ENCODE data around the gene PDZD11.
"Not testable (repeated sequence)": the region's sequence is repeated elsewhere in the genome, so short reads cannot be mapped to it uniquely, and the experiment has no call there.

PDZD11 gene

GRCh38 chrX:70289793-70290770 lies at the start of gene PDZD11, which contains the start of gene KIF4A:
Gene PDZD11 (minus strand): TSS chrX:70289927. CDS start chrX:70289341, 586 bp downstream.
Gene KIF4A (plus strand): TSS chrX:70290104. CDS start chrX:70290459, 355 bp downstream.
- peak; percentile 33 for DNase-seq (ENCODE audit: low read depth)

DNA sequence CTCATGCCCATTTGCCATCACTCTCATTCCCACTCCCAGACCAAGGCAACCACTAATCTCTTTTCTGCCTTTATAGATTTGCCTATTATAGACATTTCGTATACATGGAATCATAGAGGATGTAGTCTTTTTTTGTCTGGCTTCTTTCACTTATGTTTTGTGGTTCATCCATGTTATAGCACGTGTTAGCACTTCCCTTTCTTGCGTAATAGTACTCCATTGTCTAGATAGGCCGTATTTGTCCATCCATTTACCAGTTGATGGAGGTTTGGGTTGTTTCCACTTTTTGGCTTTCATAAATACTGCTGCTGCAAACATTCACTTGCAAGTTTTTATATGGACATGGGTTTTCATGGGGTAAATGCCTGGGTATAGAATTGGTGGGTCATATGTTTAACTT lies 48.6 kb upstream of the PDZD11 start:
- no peak for DNase-seq (ENCODE audit: low read depth)

DNA sequence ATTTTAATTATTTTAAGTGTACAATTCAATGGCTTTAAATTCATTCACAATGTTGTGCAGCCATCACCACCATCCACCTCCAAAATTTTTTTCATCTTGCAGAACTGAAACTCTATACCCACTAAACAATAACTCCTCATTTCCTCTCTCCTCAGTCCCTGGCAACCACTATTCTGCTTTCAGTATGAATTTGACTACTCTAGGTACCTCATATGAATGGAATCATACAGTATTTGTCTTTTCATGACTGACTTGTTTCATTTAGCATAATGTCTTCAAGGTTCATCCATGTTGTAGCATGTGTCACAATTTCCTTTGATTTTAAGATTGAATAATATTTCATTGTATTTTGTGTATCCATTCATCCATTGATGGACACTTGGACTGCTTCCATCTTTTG lies 47.0 kb upstream of the PDZD11 start:
- no peak for DNase-seq (ENCODE audit: low read depth)

GRCh38 chrX:70332600-70332999 lies 42.9 kb upstream of the PDZD11 start:
- DNase-seq (ENCODE audit: low read depth), result no peak

- DNase-seq (ENCODE audit: low read depth), result no peak
These were observed 41.4 kb upstream of the PDZD11 start for GRCh38 chrX:70331161-70331560.

- DNase-seq (ENCODE audit: low read depth), result no peak
These were observed 34.6 kb upstream of the PDZD11 start for GRCh38 chrX:70324326-70324725.

DNA sequence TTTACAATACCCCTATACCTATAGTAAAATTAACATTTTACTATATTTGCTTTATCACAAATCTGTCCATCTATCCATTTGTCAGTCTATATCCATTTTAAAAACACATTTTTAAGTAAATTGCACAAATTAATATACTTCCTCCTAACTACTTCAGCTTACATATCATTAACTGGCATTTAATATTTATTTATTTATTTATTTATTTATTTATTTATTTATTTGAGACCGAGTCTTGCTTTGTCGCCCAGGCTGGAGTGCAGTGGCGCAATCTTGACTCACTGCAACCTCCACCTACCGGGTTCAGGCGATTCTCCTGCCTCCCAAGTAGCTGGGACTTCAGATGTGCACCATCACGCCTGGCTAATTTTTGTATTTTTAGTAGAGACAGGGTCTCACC lies 33.9 kb upstream of the PDZD11 start:
- DNase-seq (ENCODE audit: low read depth), result not testable (repeated sequence)

DNA sequence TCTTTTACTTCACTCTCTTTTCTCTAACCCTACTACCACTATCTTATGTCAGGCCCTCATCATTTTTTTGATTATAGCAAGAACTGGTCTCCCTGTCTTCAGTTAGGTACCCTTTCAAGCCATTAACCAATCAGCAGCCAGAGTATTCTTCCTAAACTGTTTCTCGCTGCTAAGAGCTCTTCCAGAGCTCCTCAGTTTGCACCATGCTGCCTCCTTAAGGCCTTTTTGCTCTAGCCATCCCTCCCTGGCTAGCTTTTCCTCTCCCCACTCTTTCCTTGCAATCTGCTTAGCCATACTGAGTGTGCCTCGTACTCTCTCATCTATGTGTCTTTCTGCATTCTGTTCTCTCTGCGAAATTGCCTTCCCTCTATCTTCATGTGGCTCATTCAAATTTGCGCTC lies 33.1 kb upstream of the PDZD11 start:
- DNase-seq (ENCODE audit: low read depth), result no peak

GRCh38 chrX:70313503-70313902 lies 23.8 kb upstream of the PDZD11 start:
- no peak for DNase-seq (ENCODE audit: low read depth)

- no peak for DNase-seq (ENCODE audit: low read depth)
These were observed 12.0 kb upstream of the PDZD11 start for GRCh38 chrX:70301716-70302115.

DNA sequence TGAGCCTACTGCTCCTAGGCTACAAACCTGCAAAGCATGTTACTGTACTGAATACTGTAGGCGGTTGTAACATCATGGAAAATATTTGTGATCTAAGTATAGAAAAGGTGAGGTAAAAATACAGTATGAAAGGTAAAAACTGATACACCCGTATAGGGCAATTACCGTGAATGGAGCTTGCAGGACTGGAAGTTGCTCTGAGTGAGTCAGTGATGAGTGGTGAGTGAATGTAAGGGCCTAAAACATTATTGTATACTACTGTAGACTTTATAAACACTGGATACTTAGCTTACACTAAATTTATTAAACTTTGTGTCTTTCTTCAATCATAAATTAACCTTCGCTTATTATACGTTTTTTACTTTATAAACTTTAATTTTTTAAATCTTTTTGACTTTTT lies 3.9 kb upstream of the PDZD11 start:
- DNase-seq (ENCODE audit: low read depth), result no peak

- DNase-seq (ENCODE audit: low read depth), result no peak
These were observed 3.1 kb upstream of the PDZD11 start for GRCh38 chrX:70292788-70293187.

DNA sequence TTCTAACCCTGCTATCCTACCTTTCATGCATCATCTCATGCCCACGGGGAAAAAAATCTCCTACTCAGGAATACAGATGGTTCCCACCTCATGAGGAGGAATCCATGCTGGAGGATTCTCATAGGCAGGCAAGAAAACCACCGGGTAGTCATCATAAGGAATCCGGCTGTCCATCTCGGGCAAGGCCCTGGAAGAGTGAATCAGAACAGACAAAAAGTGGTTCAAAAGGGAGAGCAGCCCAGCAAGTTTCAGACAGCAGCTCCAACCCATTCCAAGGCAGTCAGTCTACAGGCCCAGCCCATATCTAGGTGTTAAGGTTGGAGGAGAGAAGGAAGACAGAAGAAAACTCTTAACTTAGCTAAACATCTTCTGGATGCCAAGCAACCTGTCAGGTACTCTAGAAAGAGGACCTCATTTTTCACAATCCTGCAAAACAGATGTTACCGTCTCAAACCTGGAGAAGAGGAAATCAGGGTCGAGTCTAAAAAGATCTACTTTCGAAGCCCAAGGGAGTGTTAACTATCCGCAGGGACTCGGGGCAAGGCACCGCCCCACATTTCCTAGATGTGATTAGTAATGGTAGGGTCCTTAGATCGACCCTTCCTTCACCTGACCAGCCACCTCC lies 447 bp downstream of the PDZD11 start:
- no peak for DNase-seq (ENCODE audit: low read depth)

DNA sequence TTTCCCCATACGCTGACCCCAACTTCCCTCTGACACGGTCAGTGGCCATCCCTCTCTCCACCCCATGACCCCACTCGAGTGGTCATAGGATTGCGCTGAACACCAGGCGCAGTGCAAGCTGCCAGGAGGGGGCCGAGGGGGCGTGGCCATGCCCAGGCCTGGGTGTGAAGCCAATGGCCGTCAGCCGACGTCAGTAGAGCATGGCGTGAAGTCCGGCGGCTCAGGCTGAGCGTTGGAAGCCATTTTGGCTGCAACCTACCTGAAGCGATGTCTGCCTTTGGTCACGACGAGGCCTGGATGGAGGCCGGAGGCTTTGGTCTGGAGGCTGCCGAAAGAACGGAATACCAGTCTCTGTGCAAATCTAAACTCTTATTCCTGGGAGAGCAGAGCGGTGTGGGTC lies 7.8 kb downstream of the PDZD11 start, which contains the start of gene RAB41:
Gene RAB41 (plus strand): TSS at position 222 of the 400 bp plus-strand sequence. CDS start 46 bp downstream, at position 268.
- no peak for DNase-seq (ENCODE audit: low read depth)

DNA sequence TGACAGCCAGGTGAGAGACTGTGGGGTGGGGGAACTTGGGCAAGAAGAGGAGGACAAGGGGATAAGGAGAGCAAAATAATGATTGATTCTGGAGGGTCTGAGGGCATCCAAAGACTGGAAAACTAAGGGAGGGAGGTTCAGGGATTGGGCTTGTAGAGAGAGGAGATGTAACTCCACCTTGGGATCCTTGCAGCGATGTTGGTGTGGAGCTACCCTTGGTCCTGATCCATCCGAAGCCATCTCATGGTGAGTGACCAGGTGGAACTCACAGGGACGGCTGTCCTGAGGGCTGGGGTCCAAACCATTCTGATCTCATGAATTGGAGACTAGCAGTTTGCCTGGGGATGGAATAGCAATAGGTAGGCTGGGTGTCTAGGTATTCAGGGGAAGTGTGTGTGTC lies 9.2 kb downstream of the PDZD11 start:
- no peak for DNase-seq (ENCODE audit: low read depth)

DNA sequence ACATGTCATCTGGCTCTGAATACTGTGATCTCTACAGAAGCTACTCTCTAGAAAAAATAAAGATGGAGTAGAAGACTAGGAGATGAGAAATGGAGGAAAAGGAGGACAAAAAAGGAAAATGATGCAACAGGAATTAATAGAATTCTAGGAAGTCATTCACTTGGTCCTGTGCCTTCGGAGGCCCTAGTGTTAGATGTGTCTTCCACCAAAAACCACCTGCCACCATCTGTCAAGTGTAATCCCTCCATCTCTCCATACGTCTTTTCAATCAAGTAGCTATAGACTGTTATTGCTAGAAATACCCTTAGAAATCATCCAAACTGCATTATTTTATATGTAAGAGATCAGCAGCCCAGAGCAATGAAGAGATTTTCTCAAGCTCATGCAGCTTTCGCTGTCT lies 10.6 kb downstream of the PDZD11 start:
- DNase-seq (ENCODE audit: low read depth), result no peak

- DNase-seq (ENCODE audit: low read depth), result not testable (repeated sequence)
These were observed 15.7 kb downstream of the PDZD11 start for GRCh38 chrX:70274029-70274428.

DNA sequence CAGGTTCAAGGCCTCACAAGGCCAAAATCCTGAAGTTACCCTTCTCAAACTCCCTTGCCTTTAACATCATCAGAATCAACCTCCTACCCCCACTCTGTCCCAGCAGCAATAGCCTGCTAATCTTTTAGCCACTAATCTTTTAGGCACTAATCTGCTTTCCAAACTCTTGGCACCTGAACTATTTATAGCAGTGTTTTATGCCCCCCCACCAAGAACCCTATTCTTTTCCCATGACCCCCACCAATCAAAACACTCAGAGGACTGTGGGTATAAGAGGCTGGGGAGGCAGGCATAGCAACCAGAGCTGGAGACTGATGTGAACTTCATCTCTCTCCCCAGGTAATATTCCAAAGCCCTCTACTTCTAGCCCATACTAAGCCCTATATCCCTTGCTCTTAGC lies 21.7 kb downstream of the PDZD11 start, which contains the start of gene ARR3:
Gene ARR3 (plus strand): TSS at position 301 of the 400 bp plus-strand sequence. CDS start 1,052 bp downstream, outside the sequence.
- DNase-seq (ENCODE audit: low read depth), result no peak

DNA sequence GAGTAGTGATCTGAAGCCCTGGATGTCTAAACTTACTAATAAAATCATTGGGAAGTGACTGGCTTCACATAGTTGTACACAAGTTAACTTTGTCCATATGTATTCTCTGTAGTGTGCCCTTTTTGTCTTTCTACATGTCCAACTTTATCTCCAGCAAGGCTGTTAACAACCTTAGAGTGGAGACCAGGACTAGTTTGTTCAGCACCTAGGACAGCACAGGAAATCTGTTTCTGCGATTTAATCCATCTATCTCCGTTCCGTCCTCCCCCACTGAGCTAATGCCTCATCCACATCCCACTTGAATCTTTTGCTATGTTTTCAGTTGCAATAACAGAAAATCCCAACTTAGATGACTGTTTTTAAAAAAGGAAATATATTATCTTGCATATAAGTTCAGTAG lies 24.9 kb downstream of the PDZD11 start:
- DNase-seq (ENCODE audit: low read depth), result no peak

DNA sequence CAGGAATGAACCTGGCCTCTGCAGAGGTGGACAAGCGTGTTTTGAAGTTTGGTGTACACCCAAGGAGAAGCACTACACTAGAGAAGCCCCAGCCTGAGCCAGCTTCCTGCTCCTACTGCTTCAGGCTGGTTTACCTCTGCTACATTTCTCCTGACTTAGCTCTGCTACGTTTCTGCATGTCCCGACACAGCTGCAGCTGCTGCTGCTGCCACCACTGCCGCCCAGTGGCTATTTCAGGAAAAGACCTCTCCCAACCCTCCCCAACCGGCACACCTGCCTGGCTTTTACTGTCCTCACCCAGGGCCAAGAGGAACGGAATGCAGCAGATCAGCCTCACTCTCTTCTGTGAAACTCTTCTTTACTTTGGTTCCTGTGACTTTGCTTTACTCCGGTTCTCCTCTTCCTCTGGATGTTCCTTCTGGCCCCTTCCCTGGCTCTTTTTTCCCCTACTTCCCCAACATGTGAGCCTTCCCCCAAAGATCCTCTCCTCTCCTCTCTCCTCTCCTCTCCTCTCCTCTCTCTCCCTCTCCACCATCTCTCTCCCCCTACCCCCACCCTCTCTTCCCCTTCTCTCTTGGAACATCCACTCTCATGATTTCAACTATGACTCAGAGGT lies 26.7 kb downstream of the PDZD11 start:
- no peak for DNase-seq (ENCODE audit: low read depth)

DNA sequence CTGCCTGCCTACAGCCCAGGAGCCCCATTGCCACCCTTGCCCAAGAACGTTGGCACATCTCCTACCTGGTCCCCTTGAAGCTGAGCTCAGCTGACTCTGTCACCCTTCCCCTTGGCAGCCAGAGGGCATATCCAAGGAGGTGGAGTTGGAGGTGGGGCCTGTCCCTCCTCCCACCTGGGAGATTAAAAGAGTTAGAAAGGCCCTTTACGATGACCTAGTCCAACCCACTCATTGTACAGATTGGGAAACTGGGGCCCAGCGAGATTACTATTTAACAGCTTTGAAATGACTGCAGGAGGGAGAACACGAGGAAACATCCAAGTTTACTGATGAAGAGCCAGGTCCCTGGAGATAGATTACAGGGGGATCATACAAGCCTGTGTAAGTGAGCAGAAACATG lies 29.6 kb downstream of the PDZD11 start, which contains the start of gene P2RY4:
Gene P2RY4 (minus strand): TSS at position 101 of the 400 bp plus-strand sequence. CDS start 580 bp downstream, outside the sequence.
- DNase-seq (ENCODE audit: low read depth), result no peak
